CD14-positive monocyte (primary cell): ENCODE results near the gene COL4A2. TPM values are rescaled to one million over a fixed set of nuclear protein-coding genes. Genes with fewer than 3 reads are reported as not detected.

Experiments used
- DNase-seq, 3 donors: peaks; one replicate each; pipeline ENCODE4 v3.0.0-alpha.2; 2011 to 2022
- H2AFZ ChIP-seq: 2 replicates; pipeline ENCODE4 v1.6.0; 2012; ENCODE audit warnings: mild to moderate bottlenecking, low read depth, low read length, inconsistent platforms; ENCODE audit not compliant: insufficient read depth, poor library complexity, severe bottlenecking
- H3K27ac ChIP-seq, 2 donors: 1 replicate in 1 of 2; 2 replicates in 1 of 2; pipeline ENCODE4 v1.5.1; 2012 to 2013; ENCODE audit warnings: low read length in 2 of 2, control low read depth in 1 of 2, inconsistent platforms in 1 of 2, low read depth in 1 of 2, mild to moderate bottlenecking in 1 of 2
- H3K27me3 ChIP-seq, 2 donors: one replicate each; pipeline versions ENCODE4 v1.6.0 to v1.6.1; 2011 to 2013; ENCODE audit warnings: low read length in 2 of 2; ENCODE audit not compliant: control insufficient read depth in 2 of 2, insufficient read depth in 2 of 2
- H3K36me3 ChIP-seq, 2 donors: replicated peaks in 1 of 2; 1 replicate in 1 of 2; 2 replicates in 1 of 2; pipeline versions ENCODE4 v1.5.1 to v1.6.1; 2012 to 2013; ENCODE audit warnings: low read length in 2 of 2, control low read depth in 1 of 2, inconsistent platforms in 1 of 2, mild to moderate bottlenecking in 1 of 2; ENCODE audit not compliant: insufficient read depth in 2 of 2, control insufficient read depth in 1 of 2
- H3K4me1 ChIP-seq, 2 donors: 1 replicate in 1 of 2; 2 replicates in 1 of 2; pipeline versions ENCODE4 v1.5.1 to v1.6.1; 2012 to 2013; ENCODE audit warnings: low read length in 2 of 2, control low read depth in 1 of 2, inconsistent platforms in 1 of 2, mild to moderate bottlenecking in 1 of 2, moderate library complexity in 1 of 2; ENCODE audit not compliant: insufficient read depth in 2 of 2, control insufficient read depth in 1 of 2
- H3K4me2 ChIP-seq: replicated peaks from 2 replicates; pipeline ENCODE3; 2012; ENCODE audit warnings: low read length, moderate library complexity, mild to moderate bottlenecking; ENCODE audit not compliant: poor library complexity, severe bottlenecking; ENCODE audit errors: extremely low read depth
- H3K4me3 ChIP-seq, 3 experiments: fragments of 200-600 bp in 1 of 3; sonication (generic) in 1 of 3; replicated peaks in 1 of 3; 1 replicate in 2 of 3; 2 replicates in 1 of 3; pipeline ENCODE4 v1.5.1; 2011 to 2013; ENCODE audit warnings: low read length in 3 of 3, mild to moderate bottlenecking in 3 of 3, control low read depth in 2 of 3, low read depth in 2 of 3, inconsistent platforms in 1 of 3, moderate library complexity in 1 of 3
- H3K79me2 ChIP-seq: 2 replicates; pipeline ENCODE4 v1.6.0; 2012; ENCODE audit warnings: mild to moderate bottlenecking, control low read depth, inconsistent platforms, low read length, moderate library complexity; ENCODE audit not compliant: insufficient read depth
- H3K9ac ChIP-seq: 2 replicates; pipeline ENCODE4 v1.6.0; 2017; ENCODE audit warnings: low read length, mild to moderate bottlenecking; ENCODE audit not compliant: insufficient read depth, poor library complexity, severe bottlenecking
- H3K9me3 ChIP-seq, 2 donors: replicated peaks in 1 of 2; 1 replicate in 1 of 2; 2 replicates in 1 of 2; pipeline versions ENCODE4 v1.5.1 to v1.6.1; 2012 to 2013; ENCODE audit warnings: low read length in 2 of 2, control low read depth in 1 of 2; ENCODE audit not compliant: control insufficient read depth in 1 of 2, insufficient read depth in 1 of 2
- H4K20me1 ChIP-seq: 2 replicates; pipeline ENCODE4 v1.6.0; 2012; ENCODE audit warnings: mild to moderate bottlenecking, low read length, control low read depth, moderate library complexity; ENCODE audit not compliant: insufficient read depth
- H3K27ac Mint-ChIP-seq, 7 donors: one replicate each; pipeline ENCODE4 v1.8.0; 2020; ENCODE audit warnings: mild to moderate bottlenecking in 7 of 7, mixed read lengths in 7 of 7, moderate library complexity in 6 of 7, inconsistent platforms in 2 of 7
- H3K27me3 Mint-ChIP-seq, 3 donors: one replicate each; pipeline ENCODE4 v1.8.0; 2021 to 2022; ENCODE audit warnings: low read depth in 3 of 3, mild to moderate bottlenecking in 3 of 3, mixed read lengths in 3 of 3, moderate library complexity in 3 of 3, inconsistent platforms in 1 of 3
- H3K36me3 Mint-ChIP-seq, 2 donors: one replicate each; pipeline ENCODE4 v1.8.0; 2020; ENCODE audit warnings: mixed read lengths in 2 of 2, inconsistent platforms in 1 of 2, mild to moderate bottlenecking in 1 of 2
- H3K4me1 Mint-ChIP-seq: one replicate; pipeline ENCODE4 v1.8.0; 2020; ENCODE audit warnings: mild to moderate bottlenecking, mixed read lengths
- H3K4me3 Mint-ChIP-seq, 2 donors: one replicate each; pipeline ENCODE4 v1.8.0; 2020; ENCODE audit warnings: mild to moderate bottlenecking in 2 of 2, mixed read lengths in 2 of 2, moderate library complexity in 1 of 2
- H3K9me3 Mint-ChIP-seq, 7 donors: one replicate each; pipeline ENCODE4 v1.8.0; 2020 to 2022; ENCODE audit warnings: mixed read lengths in 7 of 7, mild to moderate bottlenecking in 6 of 7, moderate library complexity in 6 of 7, inconsistent platforms in 2 of 7
- CTCF ChIP-seq: fragments of 200-600 bp; IDR thresholded peaks from one replicate; pipeline ENCODE4 v1.8.0; 2022; ENCODE audit warnings: antibody characterized with exemption, mild to moderate bottlenecking
- WGBS: methylation state at CpG from one replicate; pipeline ENCODE4 v1.1.5; 2013; ENCODE audit warnings: missing lambda C conversion rate; ENCODE audit not compliant: insufficient coverage; 5-methylcytosine and 5-hydroxymethylcytosine counted together
- intact Hi-C, 2 donors: fragments of 100-400 bp; cut with micrococcal nuclease; formaldehyde crosslinking; loops; one replicate each; pipeline versions ENCODE4 v1.15.0 to v1.15.1; 2023
- polyA plus RNA-seq, 3 donors: library from polyadenylated mRNA; depleted of rRNA in 1 of 3; unstranded in 2 of 3; stranded (reverse) in 1 of 3; fragments of 300-500 nt in 2 of 3; fragments of >200 nt in 1 of 3; fragmentation: Illumina TruSeq in 2 of 3; gene quantifications; 1 replicate in 2 of 3; 2 replicates in 1 of 3; pipeline ENCODE4 v1.2.3, GENCODE V29; 2012 to 2021

COL4A2 gene
- polyA plus RNA-seq, 3 donors: not detected

- H3K4me3 Mint-ChIP-seq: peak overlapping the region in 1 of 2 donors; percentile 65
- Histone ChIP-seq H3K27ac (no peak overlapping the region), H3K36me3 (no peaks in the 10 kb centered on the region), H2AFZ (no peak overlapping the region), H3K9me3 (peaks cover 0 to 29% of the 10 kb centered on the region in 2 donors), H3K4me3 (no peak overlapping the region), H3K79me2 (no peaks in the 10 kb centered on the region), H4K20me1 (no peaks in the 10 kb centered on the region), H3K9ac (no peak overlapping the region), H3K4me2 (no peak overlapping the region), H3K4me1 (no peaks in the 10 kb centered on the region), H3K27me3 (peaks cover 8 to 21% of the 10 kb centered on the region in 2 donors)
- H3K4me1 Mint-ChIP-seq: no peaks in the 10 kb centered on the region
- WGBS: 57% methylated on average over 15 of the region's 19 CpGs
- intact Hi-C loops: no loop called here
- peaks cover 25 to 52% (median 31%) of the 10 kb centered on the region in 3 donors for H3K27me3 Mint-ChIP-seq
- no peak for TF ChIP-seq CTCF
- H3K27ac Mint-ChIP-seq: peak overlapping the region in 1 of 7 donors; percentile 32
- no peak for DNase-seq
- peaks cover 7 to 29% (median 24%) of the 10 kb centered on the region in 7 donors for H3K9me3 Mint-ChIP-seq
- no peaks in the 10 kb centered on the region for H3K36me3 Mint-ChIP-seq
Observed at GRCh38 chr13:110388108-110388943, 81.2 kb downstream of the COL4A2 start.

GRCh38 chr13:110390567-110390966 lies 83.5 kb downstream of the COL4A2 start:
- Mint-ChIP-seq H3K4me1 (no peaks in the 10 kb centered on the region), H3K36me3 (no peaks in the 10 kb centered on the region), H3K4me3 (no peak overlapping the region), H3K9me3 (peaks cover 3 to 28% (median 16%) of the 10 kb centered on the region in 7 donors), H3K27me3 (peaks cover 25 to 57% (median 26%) of the 10 kb centered on the region in 3 donors), H3K27ac (no peak overlapping the region)
- no peak for DNase-seq
- intact Hi-C loops: no loop called here
- no peak overlapping the region for H3K4me3 ChIP-seq
- H2AFZ ChIP-seq: no peak overlapping the region
- no peaks in the 10 kb centered on the region for H3K4me1 ChIP-seq
- no peak overlapping the region for H3K4me2 ChIP-seq
- no peak for TF ChIP-seq CTCF
- peaks cover 8 to 18% of the 10 kb centered on the region in 2 donors for H3K27me3 ChIP-seq
- no peak overlapping the region for H3K27ac ChIP-seq
- H3K79me2 ChIP-seq: no peaks in the 10 kb centered on the region
- no peaks in the 10 kb centered on the region for H3K36me3 ChIP-seq
- peaks cover 0 to 18% of the 10 kb centered on the region in 2 donors for H3K9me3 ChIP-seq
- no peaks in the 10 kb centered on the region for H4K20me1 ChIP-seq
- 95% methylated on average over 4 of the region's 5 CpGs for WGBS
- no peak overlapping the region for H3K9ac ChIP-seq
